GM18499 (cell line): ENCODE results near the gene NDUFB10.
A peak's percentile ranks its signal among the peaks of the same experiment; 100 is the strongest.

Experiments used
- ATAC-seq: cut with Tn5 transposase; IDR thresholded peaks from one replicate; pipeline ENCODE4 v1.9.1; 2021; ENCODE audit warnings: moderate number of reproducible peaks; ENCODE audit not compliant: insufficient read depth, unreplicated experiment

NDUFB10 gene

DNA sequence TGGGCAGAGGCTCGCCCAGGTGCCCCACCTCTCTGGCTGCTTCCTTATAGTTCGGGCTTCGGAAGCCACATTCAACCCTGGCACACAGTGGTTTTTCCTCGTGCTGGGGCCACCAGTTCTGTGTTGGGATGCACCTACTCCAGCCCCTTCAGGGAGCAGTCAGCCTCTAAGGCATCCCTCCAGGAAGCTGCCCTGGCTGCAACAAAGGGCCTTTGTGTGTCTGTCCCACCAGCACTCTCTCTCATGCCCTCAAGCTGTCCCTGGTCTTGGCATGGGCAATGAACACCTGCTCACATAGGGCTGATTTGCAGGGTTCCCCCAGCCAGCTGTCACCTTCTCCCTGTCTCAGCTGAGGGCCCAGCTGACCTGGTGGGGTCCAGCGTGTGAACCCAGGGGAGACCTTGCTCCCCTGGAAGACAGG is 22.7 kb downstream of the NDUFB10 start:
- no peak for ATAC-seq

GRCh38 chr16:1982991-1983543 is 23.7 kb downstream of the NDUFB10 start:
- ATAC-seq, result no peak

GRCh38 chr16:1983544-1984346 is 24.4 kb downstream of the NDUFB10 start, which contains the start of gene GFER:
Gene GFER (plus strand): TSS chr16:1984193. CDS start chr16:1984219, 26 bp downstream.
- ATAC-seq, result no peak

DNA sequence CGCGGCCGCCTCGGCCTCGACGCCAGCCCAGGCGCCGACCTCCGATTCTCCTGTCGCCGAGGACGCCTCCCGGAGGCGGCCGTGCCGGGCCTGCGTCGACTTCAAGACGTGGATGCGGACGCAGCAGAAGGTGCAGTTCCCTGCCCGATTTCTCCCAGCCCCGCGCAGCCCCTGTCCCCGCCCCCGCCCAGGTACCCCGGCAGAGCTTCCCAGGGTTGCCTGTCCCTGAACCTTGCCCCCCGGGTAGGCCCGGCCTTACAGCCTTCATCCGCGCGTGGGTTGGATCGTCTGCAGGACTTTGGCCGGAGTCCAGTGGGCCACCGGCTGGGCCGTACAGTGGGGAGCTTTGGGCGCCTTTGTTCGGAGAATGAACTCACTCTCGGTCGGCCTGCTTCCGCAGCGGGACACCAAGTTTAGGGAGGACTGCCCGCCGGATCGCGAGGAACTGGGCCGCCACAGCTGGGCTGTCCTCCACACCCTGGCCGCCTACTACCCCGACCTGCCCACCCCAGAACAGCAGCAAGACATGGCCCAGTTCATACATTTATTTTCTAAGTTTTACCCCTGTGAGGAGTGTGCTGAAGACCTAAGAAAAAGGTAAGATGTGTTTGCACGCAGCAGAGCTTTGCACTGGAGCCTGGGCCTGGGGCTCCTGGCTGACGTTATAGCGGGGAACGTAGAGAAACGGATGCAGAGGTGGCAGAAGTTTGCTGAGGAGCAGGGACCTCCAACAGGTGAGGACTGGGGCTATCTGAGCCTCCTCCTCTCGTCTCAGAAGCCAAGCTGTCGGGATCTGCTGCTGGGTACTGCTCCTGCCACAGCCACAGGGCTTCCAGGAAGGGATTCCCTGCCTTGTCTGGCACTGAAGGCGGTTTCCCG is 25.2 kb downstream of the NDUFB10 start:
- no peak for ATAC-seq

GRCh38 chr16:1985466-1986150 is 26.3 kb downstream of the NDUFB10 start:
- no peak for ATAC-seq

- ATAC-seq, result no peak
These were observed 27.9 kb downstream of the NDUFB10 start for GRCh38 chr16:1987198-1987597.

DNA sequence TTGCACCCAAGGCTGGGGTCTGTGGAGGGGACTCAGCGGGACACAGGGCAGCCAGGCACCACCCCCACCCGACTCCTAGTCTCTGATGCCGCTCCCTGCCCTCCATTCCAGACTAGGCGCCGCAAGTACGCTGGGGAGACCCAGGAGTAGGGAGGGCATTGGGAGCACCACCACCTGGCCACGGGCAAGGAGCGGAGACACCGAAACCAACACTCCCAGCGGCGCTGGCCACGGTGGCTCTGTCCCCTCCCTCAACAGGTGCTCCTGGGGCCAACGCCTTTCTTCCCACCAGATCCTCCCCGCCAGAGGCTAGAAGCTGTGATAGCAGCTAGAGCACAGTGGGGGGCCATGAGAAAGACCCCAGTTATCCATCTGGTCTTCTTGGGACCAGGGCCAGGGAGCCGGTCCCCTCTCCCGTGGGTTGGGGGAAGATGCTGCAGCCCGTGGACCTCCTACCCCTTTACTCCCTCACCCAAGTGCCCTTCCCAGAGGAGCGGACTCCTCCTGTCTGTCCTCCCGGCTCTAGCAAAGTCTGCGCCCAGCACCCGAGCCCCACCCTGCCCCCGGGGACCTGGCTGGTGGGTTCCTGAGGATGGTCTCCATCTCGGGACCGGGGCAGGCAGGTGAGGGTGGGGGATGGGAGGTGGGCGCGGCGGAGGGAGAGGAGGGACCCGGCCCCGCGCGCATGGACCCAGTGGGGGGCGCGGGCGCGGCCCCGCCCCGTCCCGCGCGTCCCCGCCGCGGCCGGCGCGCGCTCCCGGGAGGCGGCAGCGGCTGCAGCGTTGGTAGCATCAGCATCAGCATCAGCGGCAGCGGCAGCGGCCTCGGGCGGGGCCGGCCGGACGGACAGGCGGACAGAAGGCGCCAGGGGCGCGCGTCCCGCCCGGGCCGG is 30.1 kb downstream of the NDUFB10 start, which contains the start of gene SYNGR3:
Gene SYNGR3, plus strand, starts transcription at position 762 of the 892 bp plus-strand sequence. CDS start 133 bp downstream, outside the sequence.
- no peak for ATAC-seq

DNA sequence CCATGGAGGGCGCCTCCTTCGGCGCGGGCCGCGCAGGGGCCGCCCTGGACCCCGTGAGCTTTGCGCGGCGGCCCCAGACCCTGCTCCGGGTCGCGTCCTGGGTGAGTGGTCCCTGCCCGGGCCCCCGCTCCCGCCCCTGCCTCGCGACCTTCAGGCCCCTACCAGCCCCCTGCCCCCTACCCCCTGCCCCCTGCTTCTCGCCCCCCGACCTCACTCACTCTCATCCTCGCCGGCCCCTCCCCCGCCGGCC is 30.7 kb downstream of the NDUFB10 start:
- ATAC-seq, result no peak

DNA sequence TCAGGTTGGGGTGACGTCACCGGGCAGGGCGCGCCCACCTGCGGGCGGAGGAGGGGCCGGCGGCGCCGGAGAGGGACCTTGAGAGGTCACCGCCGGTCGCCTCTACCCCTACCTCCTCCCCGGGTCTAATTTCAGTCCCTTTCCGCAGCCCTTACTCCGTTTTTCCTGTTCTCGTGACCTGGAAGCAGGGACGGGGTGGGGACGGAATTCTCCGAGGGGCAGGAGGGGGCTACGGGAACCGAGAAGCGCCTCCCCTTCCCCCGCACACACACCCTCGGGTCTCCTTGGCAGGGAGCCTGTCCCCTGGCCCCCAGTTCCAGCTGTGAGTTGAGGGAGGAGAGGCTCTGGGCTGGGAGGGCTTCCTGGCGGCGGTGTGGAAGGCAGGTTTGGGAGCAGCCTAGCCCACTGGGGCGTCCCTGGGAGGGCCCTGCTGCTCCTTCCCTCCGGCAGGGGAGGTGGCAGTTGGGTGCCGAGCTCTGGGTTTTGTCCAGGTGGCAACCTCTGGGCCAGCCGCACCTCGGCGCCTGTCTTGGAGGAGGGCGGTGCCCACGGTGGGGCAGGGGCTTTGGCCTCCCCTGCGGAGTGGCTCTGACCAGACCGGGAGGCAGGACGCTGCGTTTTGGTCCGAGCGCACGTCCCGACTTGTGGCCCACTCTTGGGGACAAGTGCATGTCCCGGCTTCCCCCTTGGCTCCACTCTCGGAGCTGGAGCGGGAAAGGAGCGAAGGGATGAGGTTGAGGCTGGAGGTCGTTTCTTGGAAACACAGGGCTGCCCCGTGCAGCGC is 31.2 kb downstream of the NDUFB10 start:
- ATAC-seq, result no peak

DNA sequence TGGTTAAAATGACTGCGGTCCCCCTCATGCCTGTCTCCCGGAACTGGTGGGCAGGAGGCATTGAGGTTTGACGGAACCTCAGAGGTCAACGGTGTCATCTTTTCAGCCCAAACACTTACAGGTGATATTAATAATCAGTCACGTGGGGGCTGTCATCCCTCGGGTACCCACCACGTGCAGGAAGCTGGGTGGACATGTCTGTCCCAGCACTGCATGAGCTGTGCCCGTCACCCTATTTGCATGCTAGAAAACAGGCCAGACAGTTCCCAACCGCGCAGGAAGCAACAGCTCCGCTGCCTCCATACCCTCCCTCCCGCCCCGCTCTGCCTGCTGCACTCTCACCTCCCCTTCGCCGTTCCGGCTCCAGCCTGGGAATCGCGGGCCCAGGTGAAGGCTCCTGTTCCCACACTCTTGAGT is 31.8 kb downstream of the NDUFB10 start:
- ATAC-seq, result peak; percentile 39

- ATAC-seq, result no peak
These were observed 32.2 kb downstream of the NDUFB10 start for GRCh38 chr16:1991588-1991947.

DNA sequence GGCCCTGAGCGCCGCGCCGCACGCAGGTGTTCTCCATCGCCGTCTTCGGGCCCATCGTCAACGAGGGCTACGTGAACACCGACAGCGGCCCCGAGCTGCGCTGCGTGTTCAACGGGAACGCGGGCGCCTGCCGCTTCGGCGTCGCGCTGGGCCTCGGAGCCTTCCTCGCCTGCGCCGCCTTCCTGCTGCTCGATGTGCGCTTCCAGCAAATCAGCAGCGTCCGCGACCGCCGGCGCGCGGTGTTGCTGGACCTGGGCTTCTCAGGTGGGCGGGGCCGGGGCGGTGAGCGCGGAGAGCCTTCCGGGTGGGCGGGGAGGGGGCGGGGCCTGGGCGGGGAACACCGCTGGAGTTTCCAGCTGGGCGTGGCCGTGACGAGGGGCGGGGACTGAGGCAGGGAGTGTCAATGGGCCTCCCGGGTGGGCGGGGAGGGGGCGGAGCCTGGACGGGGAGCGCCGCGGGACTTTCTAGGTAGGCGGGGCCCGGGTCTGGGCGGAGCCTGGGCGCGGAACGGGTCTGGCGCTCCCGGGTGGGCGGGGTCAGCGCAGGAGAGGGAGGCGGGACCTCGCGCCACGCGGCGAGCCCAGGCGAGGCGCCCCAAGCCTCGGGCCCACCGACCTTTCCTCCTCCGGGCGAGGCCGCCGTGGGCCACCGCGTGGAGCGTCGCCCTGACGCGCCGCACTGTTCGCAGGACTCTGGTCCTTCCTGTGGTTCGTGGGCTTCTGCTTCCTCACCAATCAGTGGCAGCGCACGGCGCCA is 32.8 kb downstream of the NDUFB10 start:
- no peak for ATAC-seq

DNA sequence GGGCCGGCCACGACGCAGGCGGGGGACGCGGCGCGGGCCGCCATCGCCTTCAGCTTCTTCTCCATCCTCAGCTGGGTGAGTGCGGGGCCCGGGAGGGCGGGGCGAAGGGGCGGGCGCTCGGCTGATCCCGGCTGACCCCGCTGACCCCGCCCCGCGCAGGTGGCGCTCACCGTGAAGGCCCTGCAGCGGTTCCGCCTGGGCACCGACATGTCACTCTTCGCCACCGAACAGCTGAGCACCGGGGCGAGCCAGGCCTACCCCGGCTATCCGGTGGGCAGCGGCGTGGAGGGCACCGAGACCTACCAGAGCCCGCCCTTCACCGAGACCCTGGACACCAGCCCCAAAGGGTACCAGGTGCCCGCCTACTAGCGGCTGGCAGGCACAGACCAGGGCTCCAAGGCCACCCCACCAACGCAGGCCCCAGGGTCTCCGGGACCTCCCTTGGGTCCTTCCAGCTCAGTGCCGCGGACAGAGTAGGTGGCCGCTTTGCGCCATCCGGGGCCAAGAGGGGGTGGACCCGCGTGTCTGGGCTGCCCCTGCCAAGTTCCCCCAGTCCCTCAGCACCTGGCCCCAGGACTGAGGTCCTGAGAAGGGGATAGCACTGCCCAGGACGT is 33.5 kb downstream of the NDUFB10 start:
- no peak for ATAC-seq

GRCh38 chr16:1993731-1994131 is 34.4 kb downstream of the NDUFB10 start:
- no peak for ATAC-seq

DNA sequence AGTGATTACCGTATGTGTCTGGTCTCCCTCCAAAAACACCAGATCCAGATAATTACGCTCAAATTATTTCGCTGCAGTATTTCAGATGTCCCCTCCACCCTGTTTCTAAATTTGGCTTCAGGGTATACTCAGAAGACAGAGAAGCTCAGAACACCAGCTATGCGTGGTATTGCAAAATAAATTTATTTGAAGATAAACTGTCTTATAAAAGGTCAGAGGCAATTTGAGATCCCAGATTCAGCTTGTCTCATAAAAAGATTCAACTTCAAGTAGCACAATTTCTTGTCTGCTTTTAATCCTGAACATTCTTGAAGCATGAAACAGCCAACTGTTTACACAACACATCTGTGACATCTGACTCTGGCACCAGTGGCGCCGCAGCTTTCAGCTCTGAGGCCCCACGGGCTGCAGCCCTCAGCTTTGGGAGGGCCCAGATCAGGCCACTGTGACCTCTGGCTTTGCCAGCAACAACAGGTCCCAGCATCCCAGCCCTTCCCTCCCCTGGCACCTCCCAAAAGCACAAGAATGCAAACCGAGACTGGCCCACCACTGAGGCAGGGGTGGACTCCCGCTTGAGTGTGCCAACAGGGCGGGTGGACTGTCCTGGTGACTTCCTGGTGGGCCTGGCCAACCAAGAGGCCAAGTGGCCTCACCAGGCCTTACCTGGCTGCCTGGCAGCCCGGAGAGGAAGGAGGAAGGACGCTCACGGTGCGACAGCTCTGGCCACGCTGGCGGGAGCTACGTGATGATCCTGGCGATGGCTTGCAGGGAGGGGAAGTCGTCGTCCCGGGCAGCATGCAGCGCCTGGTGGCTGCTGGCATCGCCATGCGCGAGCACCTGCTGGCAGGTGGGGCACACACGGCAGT is 38.4 kb downstream of the NDUFB10 start:
- ATAC-seq, result no peak

DNA sequence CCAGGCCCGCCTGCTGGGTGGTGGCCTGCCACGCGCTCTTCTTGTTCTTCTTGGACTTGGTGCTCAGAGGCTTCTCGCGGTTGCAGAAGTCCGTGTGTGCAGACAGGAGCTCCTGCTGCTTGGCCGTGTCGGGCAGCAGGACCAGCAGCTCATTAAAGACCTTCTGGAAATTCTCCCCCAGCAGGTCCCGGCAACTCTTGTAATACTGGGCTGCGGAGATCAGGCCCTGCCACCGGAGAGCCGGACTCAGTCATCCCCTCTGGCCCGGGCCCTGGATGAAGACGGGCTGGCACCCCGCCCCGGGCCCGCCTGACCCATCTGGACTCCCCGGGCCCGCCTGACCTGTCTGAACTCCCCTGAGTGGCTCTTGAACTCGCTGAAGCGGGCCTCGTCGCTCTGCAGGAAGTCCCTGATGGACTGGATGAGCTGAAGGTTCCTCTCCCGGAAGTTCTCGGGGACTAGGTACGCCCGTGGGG is 39.1 kb downstream of the NDUFB10 start:
- no peak for ATAC-seq
